SU-DHL-6 (cell line): ENCODE data around the gene MYCBPAP.
"Not testable (repeated sequence)": the region's sequence is repeated elsewhere in the genome, so short reads cannot be mapped to it uniquely, and the experiment has no call there.

Experiments
- H2AFZ ChIP-seq: fragments of 200-600 bp; sonication (generic); 2 replicates; pipeline ENCODE4 v1.6.1; 2014; ENCODE audit warnings: low read depth, mild to moderate bottlenecking, moderate library complexity, mixed read lengths, antibody characterized with exemption, low read length; ENCODE audit not compliant: severe bottlenecking
- H3F3A ChIP-seq: fragments of 200-600 bp; shearing (Covaris generic); 2 replicates; pipeline ENCODE4 v1.6.0; 2016; ENCODE audit warnings: antibody characterized with exemption, mild to moderate bottlenecking; ENCODE audit not compliant: insufficient read depth
- H3K27ac ChIP-seq: fragments of 200-600 bp; sonication (generic); 2 replicates; pipeline ENCODE4 v1.5.1; 2016; ENCODE audit warnings: low read depth, mild to moderate bottlenecking, low read length, moderate library complexity, mixed read lengths
- H3K27me3 ChIP-seq: fragments of 200-600 bp; sonication (generic), shearing (Covaris generic); 2 replicates; pipeline ENCODE4 v1.6.0; 2014; ENCODE audit warnings: mild to moderate bottlenecking, low read length
- H3K36me3 ChIP-seq: fragments of 200-600 bp; sonication (generic); 2 replicates; pipeline ENCODE4 v1.6.1; 2014; ENCODE audit warnings: mild to moderate bottlenecking, low read length, mixed read lengths
- H3K4me2 ChIP-seq: fragments of 300-600, 200-600 bp; shearing (Covaris generic), sonication (generic); 2 replicates; pipeline ENCODE4 v1.6.0; 2014; ENCODE audit warnings: low read length, low read depth, mild to moderate bottlenecking; ENCODE audit not compliant: poor library complexity, severe bottlenecking
- H3K4me3 ChIP-seq: fragments of 200-600 bp; sonication (generic); 2 replicates; pipeline ENCODE4 v1.5.1; 2014; ENCODE audit warnings: antibody characterized with exemption, low read length, mild to moderate bottlenecking, mixed read lengths; ENCODE audit not compliant: insufficient read depth, poor library complexity, severe bottlenecking
- H3K79me2 ChIP-seq: fragments of 200-600 bp; sonication (generic); 2 replicates; pipeline ENCODE4 v1.6.1; 2014; ENCODE audit warnings: mild to moderate bottlenecking, low read length, moderate library complexity; ENCODE audit not compliant: insufficient read depth
- H3K9ac ChIP-seq: fragments of 200-600 bp; sonication (generic); 2 replicates; pipeline ENCODE4 v1.7.0; 2014; ENCODE audit warnings: mild to moderate bottlenecking, low read length
- H3K9me2 ChIP-seq: fragments of 200-600 bp; sonication (generic); replicated peaks from 2 replicates; pipeline ENCODE4 v1.6.1; 2014; ENCODE audit warnings: low read length; ENCODE audit not compliant: insufficient read depth
- H3K9me3 ChIP-seq: fragments of 200-600 bp; sonication (generic); 2 replicates; pipeline ENCODE4 v1.6.1; 2014; ENCODE audit warnings: low read length, mixed read lengths; ENCODE audit not compliant: insufficient read depth
- H4K20me1 ChIP-seq: fragments of 200-600 bp; sonication (generic); 2 replicates; pipeline ENCODE4 v1.6.1; 2014; ENCODE audit warnings: low read depth, mild to moderate bottlenecking, antibody characterized with exemption, low read length, moderate library complexity, mixed read lengths
- CTCF ChIP-seq: fragments of 200-600 bp; sonication (generic); IDR thresholded peaks from one replicate; pipeline ENCODE4 v1.5.1; 2017; ENCODE audit warnings: antibody characterized with exemption, mild to moderate bottlenecking, low read length, moderate library complexity; ENCODE audit not compliant: insufficient read depth, poor library complexity, severe bottlenecking
- EZH2phosphoT487 ChIP-seq: fragments of 200-600 bp; sonication (generic), shearing (Covaris generic); conservative IDR thresholded peaks from 2 replicates; pipeline ENCODE4 v1.6.1; 2018; ENCODE audit warnings: mild to moderate bottlenecking, antibody characterized with exemption, low read length, moderate library complexity, mixed read lengths

The MYCBPAP gene

GRCh38 chr17:50470426-50470825 lies 37.8 kb upstream of the MYCBPAP start:
- Histone ChIP-seq H3K4me3 (no peak overlapping the region), H3K9me2 (no peaks in the 10 kb centered on the region), H3K27me3 (no peaks in the 10 kb centered on the region), H3K9me3 (no peaks in the 10 kb centered on the region), H3K27ac (no peak overlapping the region), H4K20me1 (no peaks in the 10 kb centered on the region), H3K9ac (no peak overlapping the region), H3K36me3 (no peaks in the 10 kb centered on the region), H2AFZ (no peak overlapping the region), H3F3A (no peaks in the 10 kb centered on the region), H3K79me2 (no peaks in the 10 kb centered on the region), H3K4me2 (no peak overlapping the region)
- TF ChIP-seq CTCF (no peak), EZH2phosphoT487 (no peak)

GRCh38 chr17:50471009-50471905 lies 37.0 kb upstream of the MYCBPAP start:
- Histone ChIP-seq H3K9me2 (no peaks in the 10 kb centered on the region), H3F3A (no peaks in the 10 kb centered on the region), H3K27ac (no peak overlapping the region), H2AFZ (no peak overlapping the region), H3K36me3 (no peaks in the 10 kb centered on the region), H3K4me3 (no peak overlapping the region), H3K79me2 (no peaks in the 10 kb centered on the region), H4K20me1 (no peaks in the 10 kb centered on the region), H3K4me2 (no peak overlapping the region), H3K9ac (no peak overlapping the region), H3K9me3 (no peaks in the 10 kb centered on the region), H3K27me3 (no peaks in the 10 kb centered on the region)
- no peak for TF ChIP-seq EZH2phosphoT487
- no peak for TF ChIP-seq CTCF

- no peaks in the 10 kb centered on the region for H3K9me3 ChIP-seq
- H3F3A ChIP-seq, result no peaks in the 10 kb centered on the region
- no peak for TF ChIP-seq EZH2phosphoT487
- no peak for TF ChIP-seq CTCF
- no peaks in the 10 kb centered on the region for H3K79me2 ChIP-seq
- no peaks in the 10 kb centered on the region for H3K9me2 ChIP-seq
- no peak overlapping the region for H3K4me3 ChIP-seq
- no peaks in the 10 kb centered on the region for H3K27me3 ChIP-seq
- H3K36me3 ChIP-seq, result no peaks in the 10 kb centered on the region
- no peak overlapping the region for H3K4me2 ChIP-seq
- H3K27ac ChIP-seq, result no peak overlapping the region
- no peaks in the 10 kb centered on the region for H4K20me1 ChIP-seq
- H3K9ac ChIP-seq, result no peak overlapping the region
- no peak overlapping the region for H2AFZ ChIP-seq
These were observed 36.0 kb upstream of the MYCBPAP start for GRCh38 chr17:50472286-50472685.

DNA sequence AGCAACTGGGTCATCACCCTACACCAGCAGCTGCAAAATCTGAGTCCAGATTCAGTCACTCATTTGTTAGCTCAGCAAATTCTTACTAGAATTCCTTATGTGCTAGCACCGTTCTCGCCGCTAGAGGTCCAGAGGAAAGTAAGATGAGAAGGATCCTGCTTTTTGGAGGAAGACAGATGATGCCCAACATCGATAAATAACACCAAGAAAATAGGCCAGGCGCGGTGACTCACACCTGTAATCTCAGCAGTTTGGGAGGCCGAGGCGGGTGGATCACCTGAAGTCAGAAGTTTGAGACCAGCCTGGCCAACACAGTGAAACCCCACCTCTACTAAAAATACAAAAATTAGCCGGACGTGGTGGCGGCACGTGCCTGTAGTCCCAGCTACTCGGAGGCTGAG lies 35.5 kb upstream of the MYCBPAP start:
- H3K27me3 ChIP-seq, H3K27ac ChIP-seq, H4K20me1 ChIP-seq: not testable (repeated sequence)

More for the DNA sequence above, 35.5 kb upstream of the MYCBPAP start:
- not testable (repeated sequence) for H3F3A ChIP-seq, H3K79me2 ChIP-seq, H2AFZ ChIP-seq, H3K36me3 ChIP-seq, H3K9ac ChIP-seq, H3K9me2 ChIP-seq, H3K4me2 ChIP-seq, H3K9me3 ChIP-seq, H3K4me3 ChIP-seq
